Stimulated activated CD8-positive, alpha-beta memory T cell treated with anti-CD3 and anti-CD28 coated beads, Interleukin-7, amount 100 ng/mL, for 1 hour (primary cell): ENCODE measurements around the gene ORC4.
"Not testable (repeated sequence)": the region's sequence is repeated elsewhere in the genome, so short reads cannot be mapped to it uniquely, and the experiment has no call there.

ENCODE experiments used
- DNase-seq, 2 donors: peaks; one replicate each; pipeline ENCODE4 v3.0.0-alpha.2; 2020; ENCODE audit warnings: low read depth in 2 of 2

Gene ORC4

GRCh38 chr2:148014616-148015015 is 5.9 kb downstream of the ORC4 start:
- no peak for DNase-seq

GRCh38 chr2:148013876-148014275 is 6.7 kb downstream of the ORC4 start:
- DNase-seq, result no peak

- DNase-seq, result not testable (repeated sequence)
These were observed 12.1 kb downstream of the ORC4 start for GRCh38 chr2:148008411-148008810.

GRCh38 chr2:148007219-148007900 is 13.2 kb downstream of the ORC4 start:
- no peak for DNase-seq

- no peak for DNase-seq
These were observed 14.1 kb downstream of the ORC4 start for GRCh38 chr2:148006249-148007007.

- not testable (repeated sequence) for DNase-seq
These were observed 18.1 kb downstream of the ORC4 start for GRCh38 chr2:148002420-148002819.

GRCh38 chr2:148000095-148000494 is 20.4 kb downstream of the ORC4 start:
- DNase-seq, result no peak

- no peak for DNase-seq
These were observed 21.4 kb downstream of the ORC4 start for GRCh38 chr2:147999126-147999525.

- DNase-seq, result no peak
These were observed 22.3 kb downstream of the ORC4 start for GRCh38 chr2:147998203-147998602.

- DNase-seq, result no peak
These were observed 23.7 kb downstream of the ORC4 start for GRCh38 chr2:147996828-147997227.

- not testable (repeated sequence) for DNase-seq
These were observed 25.6 kb downstream of the ORC4 start for GRCh38 chr2:147994965-147995364.

GRCh38 chr2:147989809-147990403 is 30.6 kb downstream of the ORC4 start:
- no peak for DNase-seq

- no peak for DNase-seq
These were observed 31.4 kb downstream of the ORC4 start for GRCh38 chr2:147989102-147989501.

GRCh38 chr2:147980940-147981528 is 39.5 kb downstream of the ORC4 start:
- DNase-seq, result no peak

GRCh38 chr2:147977679-147978078 is 42.9 kb downstream of the ORC4 start:
- no peak for DNase-seq

GRCh38 chr2:147976102-147976501 is 44.4 kb downstream of the ORC4 start:
- DNase-seq, result no peak

GRCh38 chr2:147968571-147968970 is 52.0 kb downstream of the ORC4 start:
- DNase-seq, result no peak

- DNase-seq, result no peak
These were observed 68.4 kb downstream of the ORC4 start for GRCh38 chr2:147952118-147952517.

GRCh38 chr2:147945660-147946059 is 74.9 kb downstream of the ORC4 start:
- DNase-seq, result no peak

- DNase-seq, result no peak
These were observed 81.2 kb downstream of the ORC4 start for GRCh38 chr2:147939313-147939712.

- no peak for DNase-seq
These were observed 82.7 kb downstream of the ORC4 start for GRCh38 chr2:147937744-147938349.
